ENCODE data around the gene B4GALNT4.

B4GALNT4 gene

DNA sequence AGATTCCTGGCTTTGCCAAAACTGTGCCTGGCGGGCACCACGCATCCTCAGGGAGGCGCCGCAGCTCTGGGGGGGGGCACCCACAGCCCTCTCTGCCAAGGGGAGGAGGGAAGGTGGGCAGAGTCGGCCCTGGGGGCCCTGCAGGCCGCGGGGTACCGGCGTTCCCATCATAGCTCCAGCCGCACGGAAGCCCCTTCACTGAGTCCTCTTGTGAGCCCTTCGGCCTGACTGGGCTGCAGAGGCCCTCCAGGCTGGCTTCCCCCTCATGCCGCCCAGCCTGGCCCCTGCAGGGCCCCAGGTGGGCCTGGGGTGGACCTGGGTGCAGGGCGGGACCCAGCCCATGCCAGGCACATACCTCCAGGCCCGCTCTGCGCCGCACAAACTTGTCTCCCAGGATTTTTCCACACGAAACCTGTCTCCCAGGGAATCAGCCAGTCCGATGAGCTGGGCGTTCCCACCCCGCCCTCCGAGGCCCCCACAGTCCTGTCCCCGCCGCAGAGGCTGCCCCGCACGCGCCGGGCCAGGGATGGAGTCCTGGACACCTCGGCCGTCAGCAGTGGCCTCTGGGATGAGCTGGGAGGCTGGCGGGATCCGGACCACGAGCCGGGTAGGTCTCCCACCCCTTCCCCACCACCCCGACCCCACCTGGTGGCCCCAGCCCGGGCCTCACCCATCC lies 22.9 kb downstream of the B4GALNT4 start:
- TF ChIP-seq, protein P1, sequence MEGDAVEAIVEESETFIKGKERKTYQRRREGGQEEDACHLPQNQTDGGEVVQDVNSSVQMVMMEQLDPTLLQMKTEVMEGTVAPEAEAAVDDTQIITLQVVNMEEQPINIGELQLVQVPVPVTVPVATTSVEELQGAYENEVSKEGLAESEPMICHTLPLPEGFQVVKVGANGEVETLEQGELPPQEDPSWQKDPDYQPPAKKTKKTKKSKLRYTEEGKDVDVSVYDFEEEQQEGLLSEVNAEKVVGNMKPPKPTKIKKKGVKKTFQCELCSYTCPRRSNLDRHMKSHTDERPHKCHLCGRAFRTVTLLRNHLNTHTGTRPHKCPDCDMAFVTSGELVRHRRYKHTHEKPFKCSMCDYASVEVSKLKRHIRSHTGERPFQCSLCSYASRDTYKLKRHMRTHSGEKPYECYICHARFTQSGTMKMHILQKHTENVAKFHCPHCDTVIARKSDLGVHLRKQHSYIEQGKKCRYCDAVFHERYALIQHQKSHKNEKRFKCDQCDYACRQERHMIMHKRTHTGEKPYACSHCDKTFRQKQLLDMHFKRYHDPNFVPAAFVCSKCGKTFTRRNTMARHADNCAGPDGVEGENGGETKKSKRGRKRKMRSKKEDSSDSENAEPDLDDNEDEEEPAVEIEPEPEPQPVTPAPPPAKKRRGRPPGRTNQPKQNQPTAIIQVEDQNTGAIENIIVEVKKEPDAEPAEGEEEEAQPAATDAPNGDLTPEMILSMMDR (IDR thresholded peaks at IDR 0.05): no peak

DNA sequence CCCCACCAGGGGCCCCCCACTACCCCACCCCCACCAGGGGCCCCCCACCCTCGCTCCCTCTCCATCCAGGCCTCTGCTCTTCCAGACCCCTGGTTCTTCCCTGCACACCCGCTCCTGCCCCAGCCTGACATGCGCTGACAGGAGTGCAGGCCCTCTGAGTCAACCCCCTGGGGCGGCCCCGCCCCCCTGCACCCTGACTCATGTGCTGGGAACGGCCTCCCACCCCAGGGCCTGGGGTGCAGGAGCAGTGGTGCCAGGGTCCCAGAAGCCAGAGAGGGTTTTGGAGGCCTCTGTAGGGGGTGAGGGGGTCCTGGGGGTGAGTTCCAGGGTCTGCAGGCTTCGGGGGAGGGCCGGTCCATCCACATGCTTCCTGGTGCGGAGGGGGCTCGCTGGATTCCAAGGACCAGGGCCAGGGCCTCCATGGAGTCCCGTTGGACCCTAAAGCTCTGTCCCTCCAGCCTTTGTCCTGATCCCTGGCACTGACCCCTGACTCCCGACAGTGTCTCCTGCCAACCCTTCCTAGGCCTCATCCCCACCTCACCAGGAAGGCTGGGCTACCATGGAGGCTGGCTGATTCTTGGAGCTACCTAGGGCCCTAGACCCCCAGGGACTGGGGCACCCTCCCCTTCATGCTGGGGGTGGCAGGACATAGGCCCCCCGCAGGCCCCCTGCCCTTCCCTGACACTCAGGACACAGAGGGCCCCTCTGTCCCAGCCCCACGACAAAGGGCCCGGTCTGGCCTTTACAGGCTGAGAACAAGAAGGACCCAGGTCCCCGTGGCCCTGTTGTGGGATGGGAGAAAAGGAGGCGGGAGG lies 24.1 kb downstream of the B4GALNT4 start:
- TF ChIP-seq, protein P1 (IDR thresholded peaks at IDR 0.05): no peak

DNA sequence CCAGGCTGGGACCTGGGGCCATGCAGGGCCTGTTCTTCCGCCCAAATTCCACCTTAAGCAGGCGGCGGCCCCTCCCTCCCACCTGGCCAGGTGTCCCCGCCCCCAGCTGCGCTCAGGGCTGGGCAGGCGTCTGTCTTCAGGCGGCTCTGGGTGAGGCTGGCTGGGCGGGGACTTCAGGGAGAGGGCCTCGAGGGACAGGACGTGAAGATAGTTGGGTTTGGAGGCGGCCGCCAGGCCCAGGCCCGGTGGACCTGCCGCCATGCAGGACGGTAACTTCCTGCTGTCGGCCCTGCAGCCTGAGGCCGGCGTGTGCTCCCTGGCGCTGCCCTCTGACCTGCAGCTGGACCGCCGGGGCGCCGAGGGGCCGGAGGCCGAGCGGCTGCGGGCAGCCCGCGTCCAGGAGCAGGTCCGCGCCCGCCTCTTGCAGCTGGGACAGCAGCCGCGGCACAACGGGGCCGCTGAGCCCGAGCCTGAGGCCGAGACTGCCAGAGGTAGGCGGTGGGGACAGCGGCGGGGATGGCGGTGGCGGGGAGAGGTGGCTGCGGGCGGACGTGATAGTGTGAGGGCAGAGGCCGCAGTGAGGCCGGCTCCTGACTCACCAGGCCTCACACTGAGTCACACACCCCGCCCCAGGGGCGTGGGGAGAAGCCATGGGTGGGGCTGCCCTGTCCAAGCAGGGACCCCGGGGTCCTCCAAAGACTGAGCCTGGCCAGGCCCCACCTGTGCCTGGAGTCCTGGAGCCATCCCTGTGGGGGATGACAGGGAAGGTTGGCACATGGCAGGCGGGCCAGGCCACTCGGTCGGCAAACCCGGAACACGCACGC lies 24.9 kb downstream of the B4GALNT4 start, which contains the start of gene PKP3:
Gene PKP3 (plus strand): TSS at position 176 of the 824 bp plus-strand sequence. CDS start 84 bp downstream, at position 260.
- TF ChIP-seq, protein P1 (IDR thresholded peaks at IDR 0.05): no peak

DNA sequence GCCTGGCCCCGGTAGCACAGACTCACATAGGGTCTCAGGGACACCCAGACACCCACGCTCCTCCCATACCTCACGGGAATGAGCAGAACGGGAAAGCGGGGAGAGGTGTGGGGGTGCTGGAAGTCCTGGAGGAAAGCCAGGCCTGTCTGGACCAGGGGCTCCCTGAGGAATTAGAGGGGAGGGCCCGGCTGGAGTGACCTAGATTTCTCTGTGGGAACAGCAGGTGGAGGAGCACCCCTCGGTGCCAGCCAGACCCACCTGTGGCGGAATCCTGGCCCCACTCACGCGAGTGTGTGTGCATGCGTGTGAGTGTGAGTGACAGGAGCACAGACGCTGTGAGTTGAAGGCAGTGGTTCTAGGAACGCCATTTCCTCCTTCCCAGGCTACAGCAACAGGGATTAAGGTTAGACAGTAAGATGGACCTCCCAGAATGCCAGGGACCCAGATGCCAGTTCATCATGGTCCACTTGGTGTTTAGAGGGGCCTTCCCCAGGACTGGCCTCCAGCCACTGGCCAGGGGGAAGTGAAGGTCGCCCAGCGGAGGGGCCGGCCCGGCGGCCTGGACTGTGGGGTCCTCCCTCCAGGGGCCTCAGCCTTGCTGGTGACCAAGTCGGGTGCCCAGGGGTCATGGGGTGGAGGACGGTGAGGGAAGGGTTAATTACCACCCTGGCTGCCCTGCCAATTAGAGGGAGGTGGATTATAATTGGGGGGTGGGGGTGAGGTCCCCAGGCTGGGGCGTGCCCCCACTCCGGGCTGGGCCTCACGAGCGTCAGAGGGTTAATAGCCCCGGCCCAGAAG lies 25.8 kb downstream of the B4GALNT4 start:
- TF ChIP-seq, protein P1 (IDR thresholded peaks at IDR 0.05): no peak

DNA sequence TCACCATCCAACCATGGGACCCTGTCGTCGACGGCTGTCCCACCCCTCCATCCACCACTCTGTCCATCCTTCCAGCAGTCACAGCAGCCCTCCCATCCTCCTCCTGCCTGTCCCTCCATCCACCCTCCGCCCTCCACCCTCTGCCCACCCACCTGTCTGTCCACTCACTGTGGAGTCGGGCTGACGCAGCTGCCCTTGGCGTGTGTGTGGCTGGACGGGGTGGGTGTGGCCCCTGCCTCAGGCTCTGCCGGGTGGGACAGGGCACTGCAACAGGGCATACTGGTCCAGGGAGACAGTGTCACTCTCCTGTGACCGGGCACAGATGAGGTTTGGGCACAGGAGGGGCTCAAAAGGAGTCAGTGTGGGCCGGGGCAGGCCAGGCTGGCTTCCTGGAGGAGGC lies 26.6 kb downstream of the B4GALNT4 start:
- TF ChIP-seq, protein P1 (IDR thresholded peaks at IDR 0.05): no peak

DNA sequence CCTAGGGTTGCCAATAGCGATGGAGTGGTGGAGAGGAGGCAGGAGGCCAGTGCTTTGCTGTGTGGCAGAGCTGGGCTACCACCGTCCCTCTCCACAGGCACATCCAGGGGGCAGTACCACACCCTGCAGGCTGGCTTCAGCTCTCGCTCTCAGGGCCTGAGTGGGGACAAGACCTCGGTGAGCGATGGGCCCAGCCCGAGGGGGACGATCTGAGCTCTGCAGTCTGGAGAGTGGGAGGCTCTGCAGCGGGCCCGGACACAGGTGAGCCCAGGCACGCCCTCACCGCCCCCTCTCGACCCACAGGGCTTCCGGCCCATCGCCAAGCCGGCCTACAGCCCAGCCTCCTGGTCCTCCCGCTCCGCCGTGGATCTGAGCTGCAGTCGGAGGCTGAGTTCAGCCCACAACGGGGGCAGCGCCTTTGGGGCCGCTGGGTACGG lies 27.2 kb downstream of the B4GALNT4 start:
- TF ChIP-seq, protein P1 (IDR thresholded peaks at IDR 0.05): no peak
